K562 (cell line): Measurements from ENCODE around the gene CRELD2. TPM values are rescaled to one million over a fixed set of nuclear protein-coding genes. Genes with fewer than 3 reads are reported as not detected.

ENCODE experiments used
- ATAC-seq: fragments of 200-7000 bp; cut with Tn5 transposase; 3 replicates; pipeline ENCODE4 v1.9.1; 2020; ENCODE audit warnings: moderate library complexity
- BruUV-seq: library from RNA; stranded (reverse); fragments of 400-500 nt; replicated peaks from 2 replicates; lab custom pipeline; 2021; lab: Mats Ljungman, UMichigan
- CTCF ChIA-PET: fragments of 300-600 bp; formaldehyde crosslinking; extraction: SDS; loops from one replicate; lab custom pipeline; 2021; ENCODE audit warnings: low intra/inter-chr PET ratio; lab: Yijun Ruan, JAX
- POLR2A ChIA-PET: fragments of 300-600, 350-650 bp; sonication (Branson Sonifier 250); formaldehyde crosslinking; extraction: SDS; loops from one replicate; lab custom pipeline; 2021; ENCODE audit warnings: antibody characterized with exemption, inconsistent platforms; lab: Yijun Ruan, JAX
- DNase-seq, 4 experiments: peaks; one replicate each; pipeline versions ENCODE4 v3.0.0 to v3.0.0-alpha.2; 2011 to 2018; ENCODE audit warnings: low spot score in 3 of 4, mixed read lengths in 3 of 4; ENCODE audit errors: extremely low read depth in 1 of 4
- FAIRE-seq: peaks from 2 replicates; lab custom pipeline; 2011; peaks lifted over from hg19 to GRCh38; lab: Jason Lieb, UNC
- H2AFZ ChIP-seq: 2 replicates; pipeline ENCODE4 v1.6.0; 2011; ENCODE audit warnings: low read depth, low read length, control low read depth, inconsistent platforms
- H3K27ac ChIP-seq: fragments of 200-600 bp; 3 replicates; pipeline ENCODE4 v1.8.0; 2011; ENCODE audit warnings: low read depth, mild to moderate bottlenecking, control low read depth, inconsistent platforms, low read length, moderate library complexity, mixed read lengths; ENCODE audit errors: extremely low read depth
- H3K27me3 ChIP-seq, 2 experiments: fragments of 300-600 bp in 1 of 2; 2 replicates in 1 of 2; 3 replicates in 1 of 2; pipeline versions ENCODE4 v1.6.0 to v1.8.0; 2011; ENCODE audit warnings: inconsistent platforms in 2 of 2, low read length in 2 of 2, mild to moderate bottlenecking in 1 of 2, mixed read lengths in 1 of 2, moderate library complexity in 1 of 2; ENCODE audit not compliant: control insufficient read depth in 2 of 2, insufficient read depth in 2 of 2
- H3K36me3 ChIP-seq: fragments of 300-600 bp; 3 replicates; pipeline ENCODE4 v1.8.0; 2011; ENCODE audit warnings: mild to moderate bottlenecking, low read length, inconsistent platforms; ENCODE audit not compliant: control insufficient read depth, insufficient read depth
- H3K4me1 ChIP-seq, 2 experiments: fragments of 200-600 bp in 1 of 2; replicated peaks in 1 of 2; 2 replicates in 1 of 2; 3 replicates in 1 of 2; pipeline versions ENCODE4 v1.5.1 to v1.8.0; 2011; ENCODE audit warnings: inconsistent platforms in 2 of 2, low read length in 2 of 2, mild to moderate bottlenecking in 1 of 2, mixed read lengths in 1 of 2, moderate library complexity in 1 of 2; ENCODE audit not compliant: control insufficient read depth in 2 of 2, insufficient read depth in 2 of 2
- H3K4me2 ChIP-seq: 2 replicates; pipeline ENCODE4 v1.6.1; 2011; ENCODE audit warnings: low read length, control low read depth, inconsistent platforms, mixed read lengths; ENCODE audit not compliant: insufficient read depth
- H3K4me3 ChIP-seq: fragments of 200-600 bp; sonication (generic), shearing (Covaris generic); 2 replicates; pipeline ENCODE4 v1.5.1; 2016; ENCODE audit warnings: control low read depth, inconsistent platforms
- H3K79me2 ChIP-seq: fragments of 200-600 bp; 3 replicates; pipeline ENCODE4 v1.8.0; 2011; ENCODE audit warnings: low read length, inconsistent platforms; ENCODE audit not compliant: control insufficient read depth, insufficient read depth
- H3K9ac ChIP-seq, 2 experiments: 2 replicates each; pipeline versions ENCODE4 v1.6.0 to v1.6.1; 2011; ENCODE audit warnings: low read depth in 2 of 2, low read length in 2 of 2, control low read depth in 1 of 2, inconsistent platforms in 1 of 2, mild to moderate bottlenecking in 1 of 2, mixed read lengths in 1 of 2; ENCODE audit not compliant: insufficient read depth in 1 of 2
- H3K9me1 ChIP-seq: one replicate; pipeline ENCODE4 v1.6.0; 2011; ENCODE audit warnings: inconsistent platforms, mild to moderate bottlenecking, low read length, moderate library complexity; ENCODE audit not compliant: control insufficient read depth, insufficient read depth
- H3K9me3 ChIP-seq: replicated peaks from 2 replicates; pipeline ENCODE4 v1.5.1; 2011; ENCODE audit warnings: low read depth, low read length, inconsistent platforms; ENCODE audit not compliant: control insufficient read depth, insufficient read depth
- H4K20me1 ChIP-seq: replicated peaks from 2 replicates; pipeline ENCODE4 v1.6.1; 2011; ENCODE audit warnings: low read length, inconsistent platforms, mixed read lengths; ENCODE audit not compliant: control insufficient read depth, insufficient read depth
- ZKSCAN3 ChIP-seq: fragments of 250-450 bp; sonication (Bioruptor Pico); IDR thresholded peaks from 2 replicates; pipeline ENCODE4 v1.4.0; 2020
- ZKSCAN8 ChIP-seq: fragments of 200-800 bp; sonication (Bioruptor generic); IDR thresholded peaks from 2 replicates; pipeline ENCODE4 v1.6.1; 2016; ENCODE audit warnings: missing genetic modification characterization, missing compliant biosample characterization
- WGBS: fragments of 100-300 bp; shearing (Covaris generic); methylation state at CpG from one replicate; pipeline ENCODE4 v1.1.6; 2016; ENCODE audit warnings: low coverage, mixed read lengths; ENCODE audit not compliant: insufficient coverage; ENCODE audit errors: missing lambda C conversion rate; 5-methylcytosine and 5-hydroxymethylcytosine counted together
- in situ Hi-C: fragments of 300-500 bp; cut with MboI; formaldehyde crosslinking; loops from 4 replicates; pipeline ENCODE4 v1.15.0; 2018; ENCODE audit warnings: inconsistent platforms, mixed read lengths
- intact Hi-C: fragments of 100-400 bp; cut with micrococcal nuclease; formaldehyde crosslinking; loops from 2 replicates; pipeline ENCODE4 v1.14.2; 2022
- polyA plus RNA-seq, 8 experiments: library from polyadenylated mRNA; depleted of rRNA in 4 of 8; stranded (reverse) in 5 of 8; unstranded in 3 of 8; fragments of >200 nt; fragmentation: Nextera tagmentation in 2 of 8; fragmentation: Illumina TruSeq in 1 of 8; extraction: Ambion mirVana in 2 of 8; extraction: Trizol in 1 of 8; gene quantifications; 2 replicates each; pipeline versions ENCODE4 v1.2.1 to v1.2.3, GENCODE V29; 2011 to 2014; ENCODE audit warnings: inconsistent platforms in 1 of 8, missing spikeins in 1 of 8
- total RNA-seq, 7 experiments: library from RNA; depleted of rRNA in 6 of 7; stranded (reverse); fragments of >200 nt in 6 of 7; fragmentation: Illumina TruSeq in 2 of 7; extraction: Trizol in 2 of 7; gene quantifications; 2 replicates each; pipeline versions ENCODE4 v1.2.1 to v1.2.3, GENCODE V29; 2011 to 2021; ENCODE audit warnings: low replicate concordance in 1 of 7
- TF ChIP-seq, protein P1 (sequence below): fragments of 250-450 bp; sonication (Bioruptor Pico); IDR thresholded peaks from 2 replicates; pipeline ENCODE4 v1.5.0; 2020; ENCODE audit warnings: mild to moderate bottlenecking, borderline replicate concordance

Gene CRELD2
- total and polyA plus RNA-seq, 9 of the 15 experiments (the other 6 are each of a cell fraction or from before 2014, with no cell fraction given) = 0.96 to 25.3 (median 8.8) TPM

DNA sequence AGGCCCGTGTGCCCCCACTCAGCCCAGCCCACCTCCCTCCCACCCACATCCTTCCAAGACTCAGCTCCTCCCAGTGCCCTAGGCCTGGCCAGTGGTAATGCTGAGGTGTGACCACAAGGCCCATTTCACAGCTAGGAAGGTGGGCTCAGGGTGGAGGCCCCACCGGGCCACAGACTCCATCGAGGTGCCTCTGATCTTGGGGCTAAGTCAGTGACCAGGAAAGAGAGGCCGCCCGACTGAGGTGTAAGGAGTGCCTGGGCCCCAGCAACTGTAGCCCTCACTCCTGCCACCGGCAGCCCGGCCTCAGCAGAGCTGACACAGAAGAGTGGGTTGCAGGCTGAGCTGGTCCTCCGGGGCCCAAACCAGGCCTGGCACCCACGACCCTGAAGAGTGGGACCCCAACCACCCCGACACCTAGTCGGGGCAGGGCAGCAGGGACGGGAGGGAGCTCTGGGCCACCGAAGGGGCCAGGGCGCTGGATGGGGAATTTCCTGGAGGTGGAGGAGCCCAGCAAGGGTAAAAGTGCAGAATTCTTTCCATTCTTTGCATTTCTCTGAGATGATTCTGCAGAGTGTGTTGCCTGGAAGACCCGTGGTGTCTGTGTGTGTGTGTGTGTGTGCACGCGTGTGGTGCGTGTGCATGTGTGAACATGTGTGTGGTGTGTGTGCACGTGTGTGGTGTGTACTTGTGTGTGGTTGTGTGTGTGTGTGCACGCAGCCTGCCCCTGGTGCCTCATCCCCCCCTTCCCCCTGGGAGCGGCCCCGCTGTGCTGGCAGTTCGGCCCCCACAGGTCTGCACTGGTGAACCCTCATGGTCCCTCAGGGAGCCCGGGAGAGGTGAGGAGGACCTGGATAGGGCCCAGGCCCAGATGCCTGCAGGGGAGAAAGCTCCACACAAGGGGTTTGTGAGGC lies 33.8 kb downstream of the CRELD2 start:
- H3K27ac ChIP-seq = no peak overlapping the region
- no peak for ATAC-seq

More for the DNA sequence above, 33.8 kb downstream of the CRELD2 start:
- Histone ChIP-seq H3K4me2 (no peak overlapping the region), H3K4me3 (no peak overlapping the region), H4K20me1 (no peaks in the 10 kb centered on the region), H3K9me3 (no peaks in the 10 kb centered on the region), H3K9me1 (no peaks in the 10 kb centered on the region), H3K4me1 (peaks cover 0 to 94% of the 10 kb centered on the region in 2 experiments; a peak in 2 of 5 replicates), H3K36me3 (no peaks in the 10 kb centered on the region), H3K27me3 (no peaks in the 10 kb centered on the region), H3K79me2 (no peaks in the 10 kb centered on the region), H2AFZ (no peak overlapping the region), H3K9ac (peak overlapping the region in 1 of 2 experiments; percentile 64; a peak in 1 of 4 replicates)
- intact Hi-C loops = no loop called here
- TF ChIP-seq, protein P1, sequence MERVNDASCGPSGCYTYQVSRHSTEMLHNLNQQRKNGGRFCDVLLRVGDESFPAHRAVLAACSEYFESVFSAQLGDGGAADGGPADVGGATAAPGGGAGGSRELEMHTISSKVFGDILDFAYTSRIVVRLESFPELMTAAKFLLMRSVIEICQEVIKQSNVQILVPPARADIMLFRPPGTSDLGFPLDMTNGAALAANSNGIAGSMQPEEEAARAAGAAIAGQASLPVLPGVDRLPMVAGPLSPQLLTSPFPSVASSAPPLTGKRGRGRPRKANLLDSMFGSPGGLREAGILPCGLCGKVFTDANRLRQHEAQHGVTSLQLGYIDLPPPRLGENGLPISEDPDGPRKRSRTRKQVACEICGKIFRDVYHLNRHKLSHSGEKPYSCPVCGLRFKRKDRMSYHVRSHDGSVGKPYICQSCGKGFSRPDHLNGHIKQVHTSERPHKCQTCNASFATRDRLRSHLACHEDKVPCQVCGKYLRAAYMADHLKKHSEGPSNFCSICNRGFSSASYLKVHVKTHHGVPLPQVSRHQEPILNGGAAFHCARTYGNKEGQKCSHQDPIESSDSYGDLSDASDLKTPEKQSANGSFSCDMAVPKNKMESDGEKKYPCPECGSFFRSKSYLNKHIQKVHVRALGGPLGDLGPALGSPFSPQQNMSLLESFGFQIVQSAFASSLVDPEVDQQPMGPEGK (CRISPR knock-in tag) = no peak
- TF ChIP-seq ZKSCAN8 (CRISPR knock-in tag) (no peak), ZKSCAN3 (no peak)
- ChIA-PET CTCF (no interaction called here), POLR2A (interaction anchor here (1.2 to 1.8 kb wide), 2 partner anchors 8 to 16 kb away, joined by 4 to 10 read pairs; partner anchors contain the start of gene PIM3)
- DNase-seq (no peak), FAIRE-seq (no peak)
- no TSS peak for BruUV-seq
- in situ Hi-C loops = no loop called here
- 46% methylated on average over 13 of the region's 24 CpGs for WGBS
